CD8-positive, alpha-beta memory T cell (primary cell): ENCODE results near the gene SCN1A. TPM values are rescaled to one million over a fixed set of nuclear protein-coding genes. Genes with fewer than 3 reads are reported as not detected.
A peak's percentile ranks its signal among the peaks of the same experiment; 100 is the strongest.

Experiments
- CTCF ChIA-PET: fragments of 350-600 bp; sonication (Branson Sonifier 250); formaldehyde crosslinking; loops from one replicate; lab custom pipeline; 2021; ENCODE audit warnings: antibody characterized with exemption; lab: Charles Lee
- POLR2A ChIA-PET: fragments of 350-600 bp; sonication (Branson Sonifier 250); formaldehyde crosslinking; loops from one replicate; lab custom pipeline; 2021; ENCODE audit warnings: antibody characterized with exemption; lab: Charles Lee
- DNase-seq, 5 donors: peaks; one replicate each; pipeline versions ENCODE4 v3.0.0 to v3.0.0-alpha.2; 2020 to 2022; ENCODE audit warnings: mixed read lengths in 1 of 5
- H3K27ac ChIP-seq: one replicate; pipeline ENCODE4 v1.7.0; 2013; ENCODE audit warnings: low read depth, mild to moderate bottlenecking, low read length, moderate library complexity
- H3K27me3 ChIP-seq: 2 replicates; pipeline ENCODE4 v1.7.0; 2013; ENCODE audit warnings: low read length, mild to moderate bottlenecking; ENCODE audit not compliant: insufficient read depth, poor library complexity, severe bottlenecking
- H3K36me3 ChIP-seq: 2 replicates; pipeline ENCODE4 v1.7.0; 2013; ENCODE audit warnings: mild to moderate bottlenecking, low read length, moderate library complexity; ENCODE audit not compliant: insufficient read depth
- H3K4me1 ChIP-seq: 2 replicates; pipeline ENCODE4 v1.7.0; 2013; ENCODE audit warnings: mild to moderate bottlenecking, low read length, moderate library complexity; ENCODE audit not compliant: insufficient read depth
- H3K4me3 ChIP-seq: 2 replicates; pipeline ENCODE4 v1.7.0; 2013; ENCODE audit warnings: mild to moderate bottlenecking, low read length
- H3K9me3 ChIP-seq: 2 replicates; pipeline ENCODE4 v1.7.0; 2013; ENCODE audit warnings: mild to moderate bottlenecking, low read length
- H3K27ac Mint-ChIP-seq, 8 donors: one replicate each; pipeline ENCODE4 v1.8.0; 2020 to 2021; ENCODE audit warnings: mixed read lengths in 8 of 8, mild to moderate bottlenecking in 6 of 8, inconsistent platforms in 3 of 8, moderate library complexity in 3 of 8
- H3K27me3 Mint-ChIP-seq, 2 donors: one replicate each; pipeline ENCODE4 v1.8.0; 2020 to 2021; ENCODE audit warnings: mixed read lengths in 2 of 2, mild to moderate bottlenecking in 1 of 2, moderate library complexity in 1 of 2
- H3K36me3 Mint-ChIP-seq, 3 donors: one replicate each; pipeline ENCODE4 v1.8.0; 2020 to 2021; ENCODE audit warnings: mixed read lengths in 3 of 3, inconsistent platforms in 1 of 3, mild to moderate bottlenecking in 1 of 3
- H3K4me1 Mint-ChIP-seq, 3 donors: one replicate each; pipeline ENCODE4 v1.8.0; 2020 to 2021; ENCODE audit warnings: mixed read lengths in 3 of 3, inconsistent platforms in 1 of 3, mild to moderate bottlenecking in 1 of 3
- H3K4me3 Mint-ChIP-seq, 7 donors: one replicate each; pipeline ENCODE4 v1.8.0; 2020 to 2021; ENCODE audit warnings: mixed read lengths in 7 of 7, mild to moderate bottlenecking in 6 of 7, moderate library complexity in 4 of 7, inconsistent platforms in 2 of 7
- H3K9me3 Mint-ChIP-seq, 5 donors: one replicate each; pipeline ENCODE4 v1.8.0; 2020 to 2022; ENCODE audit warnings: mixed read lengths in 5 of 5, mild to moderate bottlenecking in 3 of 5, moderate library complexity in 2 of 5, inconsistent platforms in 1 of 5
- polyA plus RNA-seq: library from polyadenylated mRNA; unstranded; fragments of 300-500 nt; fragmentation: Illumina TruSeq; gene quantifications from one replicate; pipeline ENCODE4 v1.2.3, GENCODE V29; 2021
- total RNA-seq, 2 experiments: library from RNA; stranded (reverse); gene quantifications; one replicate each; pipeline ENCODE4 v1.2.3, GENCODE V29; 2021

Gene SCN1A
- total and polyA plus RNA-seq, 3 experiments from 2014 or later, result not detected

DNA sequence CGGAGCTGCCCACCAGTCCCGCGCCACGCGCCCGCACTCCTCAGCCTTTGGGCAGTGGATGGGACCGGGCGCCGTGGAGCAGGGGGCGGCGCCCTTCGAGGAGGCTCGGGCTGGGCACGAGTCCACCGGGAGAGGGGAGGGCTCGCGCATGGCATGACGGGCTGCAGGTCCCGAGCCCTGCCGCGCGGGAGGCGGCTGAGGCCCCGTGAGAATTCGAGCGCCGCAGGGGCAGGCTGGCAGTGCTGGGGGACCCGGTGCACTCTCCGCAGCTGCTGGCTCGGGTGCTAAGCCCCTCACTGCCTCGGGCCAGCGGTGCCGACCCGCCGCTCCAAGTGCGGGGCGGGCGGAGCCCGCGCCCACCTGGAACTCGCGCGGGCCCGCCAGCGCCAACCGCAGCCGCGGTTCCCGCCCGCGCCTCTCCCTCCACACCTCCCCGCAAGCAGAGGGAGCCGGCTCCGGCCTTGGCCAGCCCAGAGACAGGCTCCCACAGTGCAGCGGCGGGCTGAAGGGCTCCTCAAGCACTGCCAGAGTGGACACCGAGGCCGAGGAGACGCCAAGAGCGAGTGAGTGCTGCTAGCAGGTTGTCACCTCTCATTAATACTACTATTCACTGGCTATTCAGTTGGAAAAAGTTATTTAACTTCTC lies 170.7 kb downstream of the SCN1A start:
- POLR2A ChIA-PET, result no interaction called here
- no peak overlapping the region for H3K4me3 ChIP-seq
- no peaks in the 10 kb centered on the region for H3K27me3 ChIP-seq
- no peak for DNase-seq
- no peaks in the 10 kb centered on the region for H3K36me3 ChIP-seq
- H3K9me3 Mint-ChIP-seq, result no peaks in the 10 kb centered on the region
- H3K27ac ChIP-seq, result no peak overlapping the region
- no peaks in the 10 kb centered on the region for H3K9me3 ChIP-seq
- H3K36me3 Mint-ChIP-seq, result no peaks in the 10 kb centered on the region
- peaks cover 4 to 17% (median 10%) of the 10 kb centered on the region in 3 donors for H3K4me1 Mint-ChIP-seq
- no peak overlapping the region for H3K4me3 Mint-ChIP-seq
- H3K4me1 ChIP-seq, result peaks cover 24% of the 10 kb centered on the region
- CTCF ChIA-PET, result interaction anchor here (0.7 kb wide), 1 partner anchor 9 kb away, joined by 3 read pairs; no protein-coding TSS in a partner anchor
- no peaks in the 10 kb centered on the region for H3K27me3 Mint-ChIP-seq
- H3K27ac Mint-ChIP-seq, result no peak overlapping the region

DNA sequence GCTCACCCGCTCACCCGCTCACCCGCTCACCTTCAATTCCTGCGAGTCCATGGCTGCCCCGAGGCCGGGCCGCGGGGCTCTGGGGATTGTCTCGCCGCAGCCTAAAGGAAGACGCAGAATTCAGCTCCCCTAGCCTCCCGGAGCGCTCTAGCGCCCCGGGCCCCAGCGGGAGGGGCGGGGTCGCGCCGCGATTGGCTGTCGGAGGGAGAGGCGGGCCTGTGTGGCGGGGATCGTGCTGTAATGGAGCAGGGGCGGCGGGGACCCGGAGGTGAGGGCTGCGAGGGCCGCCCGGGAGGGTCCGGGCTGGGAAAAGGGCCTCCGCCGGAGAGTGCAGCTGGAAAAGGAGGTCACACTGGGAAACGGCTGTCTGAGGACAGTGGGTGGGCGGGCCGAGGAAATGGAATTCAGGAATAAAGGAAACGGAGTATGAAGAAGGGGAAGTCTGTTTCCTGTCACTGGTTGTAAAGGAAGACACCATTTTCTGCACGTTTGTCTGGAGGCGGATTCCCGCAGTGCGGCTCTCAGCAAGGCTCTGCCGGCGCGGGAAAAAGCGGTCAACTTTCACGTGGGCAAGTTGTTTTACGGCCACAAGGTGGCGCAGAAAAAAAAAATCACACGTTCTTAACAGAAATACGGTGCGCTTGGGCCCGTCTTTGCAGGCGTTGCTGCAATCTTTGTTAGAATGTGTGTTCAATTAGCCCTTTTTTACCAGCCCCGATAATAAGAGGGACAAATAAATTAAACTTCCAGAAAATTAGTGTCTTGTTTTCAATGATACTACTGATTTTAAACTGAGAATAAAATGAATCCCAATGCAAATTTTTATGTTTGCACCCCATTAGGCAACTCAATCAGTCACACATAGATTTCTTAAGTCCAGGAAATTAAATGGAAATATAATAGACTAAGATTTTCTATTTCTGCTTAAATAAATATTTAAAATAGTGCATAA lies 173.9 kb downstream of the SCN1A start, which contains the start of gene TTC21B:
TTC21B (minus strand) TSS at position 122 of the 952 bp plus-strand sequence; CDS start at position 51, 71 bp downstream.
- no peaks in the 10 kb centered on the region for H3K9me3 Mint-ChIP-seq
- no peaks in the 10 kb centered on the region for H3K36me3 ChIP-seq
- peaks cover 10 to 20% (median 11%) of the 10 kb centered on the region in 3 donors for H3K4me1 Mint-ChIP-seq
- peak within 1 kb of the TSS in 2 of 7 donors; percentile 12 to 36 for H3K4me3 Mint-ChIP-seq
- no peaks in the 10 kb centered on the region for H3K9me3 ChIP-seq
- ChIA-PET CTCF (interaction anchor here (0.9 to 2.3 kb wide), 10 partner anchors 8 to 174 kb away, joined by 3 to 8 read pairs (median 4); partner anchors contain the start of gene SCN1A), POLR2A (interaction anchor here (0.7 to 1.5 kb wide), 2 partner anchors 14 to 159 kb away, joined by 3 to 5 read pairs; partner anchors contain the start of gene GALNT3)
- H3K36me3 Mint-ChIP-seq, result peaks cover 0 to 7% (median 0%) of the 10 kb centered on the region in 3 donors
- peaks cover 31% of the 10 kb centered on the region for H3K4me1 ChIP-seq
- peak within 1 kb of the TSS; percentile 76 for H3K27ac ChIP-seq
- H3K4me3 ChIP-seq, result peak within 1 kb of the TSS; percentile 92
- H3K27me3 ChIP-seq, result no peaks in the 10 kb centered on the region
- DNase-seq, result peak; percentile 90 to 96 (median 93)
- H3K27me3 Mint-ChIP-seq, result no peaks in the 10 kb centered on the region
- peak within 1 kb of the TSS in 2 of 8 donors; percentile 25 to 65 for H3K27ac Mint-ChIP-seq

DNA sequence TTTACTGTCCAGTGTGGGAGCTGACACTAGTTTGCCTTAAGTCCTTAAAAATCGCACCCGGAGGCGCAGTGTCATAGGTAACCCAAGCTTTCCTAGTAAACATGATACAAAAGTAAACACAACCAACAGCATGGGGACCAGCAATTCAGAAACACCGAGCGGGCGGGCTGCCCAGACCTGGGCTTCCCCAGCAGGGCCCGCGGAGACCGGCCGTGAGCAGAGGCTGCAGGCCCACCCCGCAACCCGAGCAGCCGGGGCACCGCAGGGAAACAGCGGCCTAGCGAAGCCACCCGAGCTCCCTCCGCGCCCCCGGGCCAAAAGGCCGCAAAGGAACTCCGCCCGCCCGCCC lies 174.5 kb downstream of the SCN1A start:
- Histone ChIP-seq H3K27ac (peak overlapping the region; percentile 76), H3K36me3 (no peaks in the 10 kb centered on the region), H3K27me3 (no peaks in the 10 kb centered on the region), H3K4me1 (peaks cover 31% of the 10 kb centered on the region), H3K9me3 (no peaks in the 10 kb centered on the region), H3K4me3 (peak overlapping the region; percentile 92)
- H3K27ac Mint-ChIP-seq, result no peak overlapping the region
- peaks cover 0 to 13% (median 1%) of the 10 kb centered on the region in 3 donors for H3K36me3 Mint-ChIP-seq
- peaks cover 10 to 21% (median 11%) of the 10 kb centered on the region in 3 donors for H3K4me1 Mint-ChIP-seq
- no peaks in the 10 kb centered on the region for H3K27me3 Mint-ChIP-seq
- POLR2A ChIA-PET, result interaction anchor here (0.7 to 1.5 kb wide), 2 partner anchors 14 to 159 kb away, joined by 3 to 5 read pairs; partner anchors contain the start of gene GALNT3
- no peak overlapping the region for H3K4me3 Mint-ChIP-seq
- no peaks in the 10 kb centered on the region for H3K9me3 Mint-ChIP-seq
- CTCF ChIA-PET, result interaction anchor here (0.8 to 2.1 kb wide), 10 partner anchors 8 to 175 kb away, joined by 3 to 8 read pairs (median 4); partner anchors contain the start of genes GALNT3 and SCN1A
- no peak for DNase-seq

DNA sequence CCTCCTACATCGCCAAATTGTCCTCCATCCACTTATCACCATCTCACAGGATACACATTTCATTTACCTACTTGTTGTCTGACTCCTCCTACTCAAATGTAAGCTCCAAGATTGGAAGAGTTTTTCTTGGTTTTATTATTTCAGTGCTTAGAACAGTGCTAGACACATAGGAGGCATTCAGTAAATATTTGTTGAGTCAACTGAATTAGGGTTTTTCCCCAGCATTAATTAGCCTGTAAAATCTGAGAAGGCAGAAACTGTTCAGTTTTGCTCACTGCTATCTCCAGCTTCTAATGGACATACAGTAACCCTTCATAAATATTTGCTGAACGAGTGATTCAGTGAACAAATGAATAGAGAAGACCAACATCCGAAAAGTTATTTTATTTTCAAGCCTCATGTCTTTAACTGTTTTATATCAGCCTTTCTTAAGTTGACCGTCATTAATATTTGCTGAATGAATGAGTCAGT lies 175.0 kb downstream of the SCN1A start:
- H3K9me3 Mint-ChIP-seq, result no peaks in the 10 kb centered on the region
- no peaks in the 10 kb centered on the region for H3K27me3 Mint-ChIP-seq

DNA sequence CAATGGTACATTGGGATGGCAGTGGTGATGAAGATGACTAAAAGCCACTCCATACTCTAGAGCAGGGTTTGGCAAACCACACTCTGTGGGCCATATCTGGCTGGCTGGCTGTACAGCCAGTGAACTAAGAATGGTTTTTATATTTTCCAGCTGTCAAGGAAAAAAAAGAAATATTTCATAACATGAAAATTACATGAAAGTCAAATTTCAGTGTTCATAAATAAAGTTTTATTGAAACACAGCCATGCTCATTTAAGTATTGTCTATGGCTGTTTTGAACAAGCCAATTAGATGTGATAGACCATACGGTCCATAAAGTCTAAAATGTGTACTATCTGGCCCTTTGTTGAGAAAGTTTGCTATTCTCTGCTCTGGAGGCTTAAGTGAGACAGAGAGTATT lies 175.7 kb downstream of the SCN1A start:
- no peak overlapping the region for H3K27ac ChIP-seq
- CTCF ChIA-PET, result interaction anchor here (1.4 kb wide), 1 partner anchor 176 kb away, joined by 3 read pairs; the partner anchor contains the start of gene SCN1A
- no peak for DNase-seq
- POLR2A ChIA-PET, result no interaction called here
- H3K4me1 Mint-ChIP-seq, result peaks cover 12 to 21% (median 17%) of the 10 kb centered on the region in 3 donors
- H3K36me3 Mint-ChIP-seq, result peaks cover 0 to 22% (median 1%) of the 10 kb centered on the region in 3 donors
- H3K36me3 ChIP-seq, result no peaks in the 10 kb centered on the region
- no peak overlapping the region for H3K27ac Mint-ChIP-seq
- peaks cover 31% of the 10 kb centered on the region for H3K4me1 ChIP-seq
- no peaks in the 10 kb centered on the region for H3K9me3 Mint-ChIP-seq
- H3K27me3 Mint-ChIP-seq, result no peaks in the 10 kb centered on the region
- no peak overlapping the region for H3K4me3 ChIP-seq
- no peaks in the 10 kb centered on the region for H3K9me3 ChIP-seq
- no peaks in the 10 kb centered on the region for H3K27me3 ChIP-seq
- H3K4me3 Mint-ChIP-seq, result no peak overlapping the region

More for the DNA sequence above, 175.0 kb downstream of the SCN1A start:
- peak in 1 of 5 donors; percentile 3 for DNase-seq
- Mint-ChIP-seq H3K27ac (no peak overlapping the region), H3K4me1 (peaks cover 11 to 21% (median 12%) of the 10 kb centered on the region in 3 donors), H3K36me3 (peaks cover 0 to 17% (median 1%) of the 10 kb centered on the region in 3 donors), H3K4me3 (no peak overlapping the region)
- peaks cover 31% of the 10 kb centered on the region for H3K4me1 ChIP-seq
- ChIA-PET CTCF (interaction anchor here (0.8 to 2.1 kb wide), 10 partner anchors 8 to 175 kb away, joined by 3 to 8 read pairs (median 4); partner anchors contain the start of genes GALNT3 and SCN1A), POLR2A (interaction anchor here (1.5 kb wide), 1 partner anchor 158 kb away, joined by 5 read pairs; the partner anchor contains the start of gene GALNT3)
- H3K27me3 ChIP-seq, result no peaks in the 10 kb centered on the region
- H3K36me3 ChIP-seq, result no peaks in the 10 kb centered on the region
- H3K9me3 ChIP-seq, result no peaks in the 10 kb centered on the region
- H3K4me3 ChIP-seq, result peak overlapping the region; percentile 92
- H3K27ac ChIP-seq, result peak overlapping the region; percentile 76

DNA sequence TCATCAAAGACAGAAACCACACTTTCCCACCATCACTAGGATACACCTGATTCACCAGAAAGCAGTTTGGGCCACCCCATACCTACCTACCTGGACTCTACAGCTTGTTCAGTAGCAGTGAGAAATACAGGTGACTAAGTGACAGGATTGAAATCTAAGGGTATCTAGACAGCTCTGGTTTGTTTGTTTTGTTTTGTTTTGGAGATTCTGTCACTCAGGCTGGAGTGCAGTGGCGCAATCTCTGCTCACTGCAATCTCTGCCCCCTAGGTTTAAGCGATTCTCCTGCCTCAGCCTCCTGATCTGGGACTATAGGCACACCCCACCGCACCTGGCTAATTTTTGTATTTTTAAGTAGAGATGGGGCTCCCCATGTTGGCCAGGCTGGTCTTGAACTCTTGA lies 177.4 kb downstream of the SCN1A start:
- no peak overlapping the region for H3K27ac ChIP-seq
- Mint-ChIP-seq H3K4me3 (no peak overlapping the region), H3K27me3 (no peaks in the 10 kb centered on the region), H3K36me3 (peaks cover 0 to 26% (median 1%) of the 10 kb centered on the region in 3 donors), H3K9me3 (no peaks in the 10 kb centered on the region), H3K4me1 (peaks cover 11 to 18% (median 13%) of the 10 kb centered on the region in 3 donors), H3K27ac (peak overlapping the region in 1 of 8 donors; percentile 28)
- H3K4me3 ChIP-seq, result no peak overlapping the region
- ChIA-PET CTCF (no interaction called here), POLR2A (no interaction called here)
- DNase-seq, result no peak
- peaks cover 31% of the 10 kb centered on the region for H3K4me1 ChIP-seq
- no peaks in the 10 kb centered on the region for H3K27me3 ChIP-seq
- no peaks in the 10 kb centered on the region for H3K9me3 ChIP-seq
- no peaks in the 10 kb centered on the region for H3K36me3 ChIP-seq

DNA sequence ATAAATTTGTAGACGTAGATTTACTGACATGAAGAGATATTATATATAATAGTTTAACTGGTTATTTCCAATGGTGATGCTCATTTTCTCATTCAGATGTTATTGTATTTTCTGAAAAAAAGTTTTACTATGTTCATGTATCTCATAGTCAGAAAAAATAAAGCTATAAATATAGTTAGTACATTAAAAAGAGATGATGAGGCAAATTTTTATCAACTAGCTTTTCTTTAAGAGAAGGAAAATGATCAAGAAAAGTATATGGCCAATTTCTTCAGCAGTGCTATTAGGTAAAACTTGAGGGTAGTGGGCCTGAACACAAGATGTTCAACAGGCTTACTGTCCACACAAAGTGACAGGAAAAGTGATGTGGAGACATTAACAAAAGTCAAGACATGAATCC lies 186.0 kb downstream of the SCN1A start:
- peaks cover 17% of the 10 kb centered on the region for H3K36me3 ChIP-seq
- Mint-ChIP-seq H3K9me3 (no peaks in the 10 kb centered on the region), H3K27me3 (no peaks in the 10 kb centered on the region), H3K36me3 (peaks cover 0 to 71% (median 22%) of the 10 kb centered on the region in 3 donors), H3K4me1 (peaks cover 17 to 19% (median 18%) of the 10 kb centered on the region in 3 donors), H3K4me3 (no peak overlapping the region), H3K27ac (no peak overlapping the region)
- ChIA-PET CTCF (interaction anchor here (1.5 to 2.4 kb wide), 3 partner anchors 11 to 13 kb away, joined by 4 to 6 read pairs (median 5); partner anchors contain the start of gene TTC21B), POLR2A (no interaction called here)
- H3K4me3 ChIP-seq, result no peak overlapping the region
- DNase-seq, result no peak
- no peaks in the 10 kb centered on the region for H3K27me3 ChIP-seq
- no peaks in the 10 kb centered on the region for H3K4me1 ChIP-seq
- H3K27ac ChIP-seq, result no peak overlapping the region
- H3K9me3 ChIP-seq, result no peaks in the 10 kb centered on the region
